Activated gamma-delta T cell (primary cell): ENCODE measurements around the gene RASEF.
"Not testable (repeated sequence)": the region's sequence is repeated elsewhere in the genome, so short reads cannot be mapped to it uniquely, and the experiment has no call there.

Experiments used
- DNase-seq: peaks from one replicate; lab custom pipeline; 2025; lab: John Stamatoyannopoulos, UW
- total RNA-seq, 2 donors: gene quantifications; one replicate each; lab custom pipeline; 2026; lab: John Stamatoyannopoulos, UW

The RASEF gene
- total RNA-seq = 0.04 to 0.20 reads per million in 2 donors

DNA sequence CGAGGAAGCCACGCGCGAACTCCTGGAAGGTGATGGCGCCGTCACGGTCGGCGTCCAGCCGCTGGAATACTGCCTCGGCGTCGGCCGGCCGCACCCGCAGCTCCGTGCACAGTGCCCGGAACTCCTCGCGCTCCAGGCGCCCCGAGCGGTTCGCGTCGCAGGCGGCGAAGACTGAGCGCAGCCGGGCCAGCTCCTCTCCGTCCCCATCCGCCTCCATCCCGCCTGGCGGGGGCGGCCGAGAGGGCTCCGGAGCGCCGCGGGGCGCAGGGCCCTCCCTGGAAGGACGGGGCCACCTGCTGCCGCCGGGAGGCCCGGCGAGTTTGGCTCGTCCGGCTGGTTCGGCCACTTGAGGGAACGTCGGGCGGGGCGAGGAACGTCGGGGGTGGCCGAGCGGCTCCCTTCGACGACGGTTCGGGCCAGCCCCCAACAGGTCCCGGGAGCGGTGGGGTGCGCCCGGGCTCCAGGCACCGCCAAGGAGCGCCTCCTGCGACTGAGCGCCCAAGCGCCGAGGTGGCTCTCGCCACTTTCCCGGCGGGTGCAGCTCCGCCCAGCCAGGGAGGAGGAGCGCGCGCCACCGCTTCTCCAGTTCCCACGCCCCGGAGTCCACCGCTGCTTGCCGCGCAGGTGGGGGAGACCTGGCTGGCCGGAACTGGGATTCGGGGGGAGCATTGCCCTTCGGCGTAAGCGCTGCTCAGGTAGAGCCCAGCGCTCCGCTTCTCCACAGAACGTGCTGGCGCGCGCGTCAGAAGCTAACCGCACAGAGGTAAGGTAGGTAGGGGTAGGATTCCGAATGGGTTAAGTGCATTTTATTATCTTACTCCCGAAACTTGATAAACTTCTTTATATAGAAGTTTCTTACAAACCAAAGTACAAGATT is at the start of gene RASEF:
TSS of gene RASEF (minus strand) at position 492 of the 877 bp plus-strand sequence. CDS start at position 217, 275 bp downstream.
- no peak for DNase-seq

DNA sequence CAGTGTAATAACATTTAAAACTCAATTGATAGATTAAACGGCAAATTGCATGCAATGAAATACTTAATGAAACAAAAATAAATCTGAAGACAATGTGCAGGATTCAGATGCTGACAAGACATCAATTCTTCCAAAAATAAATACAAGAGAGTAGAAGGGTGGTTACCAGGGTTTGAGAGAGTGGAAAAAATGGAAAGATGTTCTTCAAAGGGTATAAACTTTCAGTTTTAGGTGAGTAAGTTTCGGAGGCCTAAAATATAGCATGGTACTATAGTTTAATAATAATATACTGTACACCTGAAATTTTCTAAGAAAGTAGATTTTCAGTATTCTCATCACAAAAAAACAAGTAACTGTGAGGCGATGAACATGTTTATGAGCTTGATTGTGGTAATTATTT is 48.2 kb upstream of the RASEF start:
- no peak for DNase-seq

DNA sequence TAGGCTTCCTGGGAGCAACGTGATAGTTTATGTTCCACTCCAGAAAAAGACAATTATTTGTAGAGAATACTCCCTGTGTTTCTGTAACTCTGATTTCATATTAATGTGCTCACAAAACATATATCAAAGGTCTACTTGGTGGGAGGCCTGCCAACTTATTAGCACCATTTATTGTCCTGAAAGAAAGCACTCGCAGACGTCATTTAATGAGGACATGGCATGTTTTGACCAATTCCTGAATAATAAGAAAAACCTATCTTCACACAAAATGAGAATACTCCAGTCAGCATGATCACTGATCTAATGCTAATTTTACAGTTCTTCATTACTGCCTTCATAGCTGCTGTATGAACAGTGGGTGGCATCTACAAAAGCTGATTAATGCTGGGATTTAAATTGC is 46.4 kb upstream of the RASEF start:
- no peak for DNase-seq

DNA sequence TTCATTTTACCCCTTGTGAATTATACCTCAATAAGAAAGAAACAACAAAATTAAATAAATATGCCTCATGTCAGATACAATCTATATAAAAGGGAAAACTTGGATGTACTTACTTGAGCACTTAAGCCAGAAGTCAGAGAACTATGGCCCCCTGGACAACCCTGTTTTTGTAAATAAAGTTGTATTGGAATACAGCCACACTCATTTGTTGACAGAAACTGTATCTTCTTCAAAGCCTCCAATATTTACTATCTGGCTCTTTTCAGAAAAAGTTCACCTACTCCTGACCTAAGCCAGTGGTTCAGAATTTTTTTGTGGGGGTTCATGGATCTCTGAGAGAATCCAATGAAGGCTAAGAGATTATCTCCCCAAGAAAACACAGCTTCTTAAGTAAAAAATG is 45.3 kb upstream of the RASEF start:
- DNase-seq = no peak

DNA sequence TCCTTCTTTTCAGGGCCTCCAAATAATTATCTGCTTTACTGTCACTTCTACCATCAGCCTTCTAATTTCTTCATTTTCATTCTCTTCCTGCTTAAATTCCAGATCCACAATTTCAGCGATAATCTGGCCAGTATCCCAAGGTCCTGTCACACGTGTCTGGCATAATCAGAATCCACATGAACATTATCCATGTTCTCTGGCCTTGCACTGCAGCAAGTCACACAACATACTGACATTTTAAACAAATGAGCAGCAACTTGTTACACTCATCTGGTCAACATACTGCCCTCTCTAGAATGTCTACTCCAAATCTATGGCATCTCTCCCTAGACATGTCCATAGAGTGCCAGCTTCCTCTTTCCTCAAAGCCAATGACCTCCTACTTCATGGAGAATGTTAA is 43.8 kb upstream of the RASEF start:
- DNase-seq = no peak

DNA sequence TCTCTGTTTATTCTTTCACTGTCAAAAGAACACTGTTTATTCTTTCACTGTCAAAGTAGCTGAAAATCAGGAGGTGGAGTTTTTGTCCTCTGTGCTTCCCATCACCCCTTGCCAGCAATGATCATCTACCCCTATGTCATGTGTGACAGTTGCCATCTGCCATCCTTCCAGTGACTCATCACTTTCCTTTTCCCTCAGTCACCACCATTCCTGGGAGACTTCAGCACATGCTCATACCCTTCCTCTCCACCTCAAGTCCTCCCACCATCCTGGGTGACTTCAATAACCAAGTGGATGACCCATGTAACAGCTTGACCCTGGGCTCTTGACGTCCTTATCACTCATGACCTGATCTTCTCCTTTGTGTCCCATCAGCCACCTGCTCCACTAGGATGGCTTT is 43.3 kb upstream of the RASEF start:
- no peak for DNase-seq

DNA sequence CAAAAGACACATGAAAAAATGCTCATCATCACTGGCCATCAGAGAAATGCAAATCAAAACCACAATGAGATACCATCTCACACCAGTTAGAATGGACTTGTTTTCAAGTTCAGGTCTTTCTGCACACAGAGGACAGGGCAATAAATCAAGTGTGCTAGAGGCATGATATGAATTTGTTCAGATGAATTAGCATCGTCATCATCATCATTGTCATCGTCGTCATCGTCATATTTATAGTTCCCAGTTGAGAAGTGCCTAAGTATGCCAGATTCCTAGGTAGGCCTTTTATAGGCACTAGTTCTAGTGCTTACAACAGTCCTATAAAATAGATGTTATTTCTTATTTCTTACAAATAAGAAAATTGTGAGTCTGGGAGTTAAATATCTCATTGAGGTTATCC is 34.7 kb upstream of the RASEF start:
- no peak for DNase-seq

DNA sequence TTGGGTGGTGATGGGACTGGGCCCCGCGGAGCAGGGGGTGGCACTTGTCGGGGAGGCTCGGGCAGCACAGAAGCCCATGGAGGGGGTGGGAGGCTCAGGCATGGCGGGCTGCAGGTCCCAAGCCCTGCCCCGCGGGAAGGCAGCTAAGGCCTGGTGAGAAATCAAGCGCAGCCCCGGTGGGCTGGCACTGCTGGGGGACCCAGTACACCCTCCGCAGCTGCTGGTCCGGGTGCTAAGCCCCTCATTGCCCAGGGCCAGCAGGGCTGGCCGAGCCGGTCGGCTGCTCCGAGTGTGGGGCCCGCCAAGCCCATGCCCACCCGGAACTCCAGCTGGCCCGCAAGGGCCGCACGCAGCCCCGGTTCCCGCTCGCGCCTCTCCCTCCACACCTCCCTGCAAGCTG is 30.4 kb upstream of the RASEF start:
- DNase-seq = not testable (repeated sequence)

DNA sequence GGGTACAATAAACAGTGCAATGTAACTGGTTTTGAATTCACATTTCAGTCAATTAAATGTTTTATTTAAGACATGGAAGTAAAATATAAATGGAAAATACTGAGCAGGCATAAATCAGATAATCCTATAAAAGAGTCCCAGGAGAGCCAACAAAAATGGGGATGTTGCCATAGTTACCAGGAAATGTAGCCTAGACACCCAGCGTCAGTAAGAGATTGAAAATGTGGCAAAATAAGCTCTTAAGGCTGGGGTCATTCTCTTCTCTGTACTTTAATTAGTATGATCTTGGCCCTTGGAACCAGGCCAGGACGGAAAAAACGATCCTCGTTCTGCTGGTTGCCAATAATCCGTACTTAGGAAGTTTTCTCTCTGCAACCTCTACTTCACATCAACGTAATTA is 18.9 kb upstream of the RASEF start:
- no peak for DNase-seq

DNA sequence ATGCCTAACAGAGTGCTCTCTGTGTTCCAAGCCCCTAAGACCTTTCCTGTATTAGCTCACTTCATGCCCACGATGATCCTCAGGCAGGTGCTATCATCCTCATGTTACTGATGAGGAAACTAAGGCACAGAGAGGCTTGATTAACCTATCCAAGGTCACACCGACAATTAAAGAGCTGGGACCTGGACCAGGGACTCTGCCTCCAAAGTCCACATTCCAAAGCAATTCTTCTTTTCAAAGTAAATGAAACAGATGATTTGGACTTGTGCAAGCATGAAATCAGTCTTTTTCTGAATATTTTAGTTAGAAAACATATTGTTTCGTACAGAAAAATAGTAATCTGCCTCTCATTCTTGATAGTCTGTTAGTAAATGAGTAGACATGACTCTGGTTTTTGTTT is 18.1 kb upstream of the RASEF start:
- DNase-seq = no peak

DNA sequence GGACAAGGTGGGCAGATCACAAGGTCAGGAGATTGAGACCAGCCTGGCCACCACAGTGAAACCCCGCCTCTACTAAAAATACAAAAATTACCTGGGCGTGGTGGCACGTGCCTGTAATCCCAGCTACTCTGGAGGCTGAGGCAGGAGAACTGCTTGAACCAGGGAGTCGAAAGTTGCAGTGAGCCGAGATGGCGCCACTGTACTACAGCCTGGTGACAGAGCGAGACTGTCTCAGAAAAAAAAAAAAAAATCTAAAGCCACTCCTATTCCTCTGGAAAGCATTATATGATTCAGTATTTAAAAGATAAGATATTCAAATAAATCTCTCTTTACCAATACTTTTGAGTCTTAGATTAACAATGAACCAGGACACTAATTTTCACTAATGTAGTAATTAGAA is 13.0 kb upstream of the RASEF start:
- DNase-seq = not testable (repeated sequence)

DNA sequence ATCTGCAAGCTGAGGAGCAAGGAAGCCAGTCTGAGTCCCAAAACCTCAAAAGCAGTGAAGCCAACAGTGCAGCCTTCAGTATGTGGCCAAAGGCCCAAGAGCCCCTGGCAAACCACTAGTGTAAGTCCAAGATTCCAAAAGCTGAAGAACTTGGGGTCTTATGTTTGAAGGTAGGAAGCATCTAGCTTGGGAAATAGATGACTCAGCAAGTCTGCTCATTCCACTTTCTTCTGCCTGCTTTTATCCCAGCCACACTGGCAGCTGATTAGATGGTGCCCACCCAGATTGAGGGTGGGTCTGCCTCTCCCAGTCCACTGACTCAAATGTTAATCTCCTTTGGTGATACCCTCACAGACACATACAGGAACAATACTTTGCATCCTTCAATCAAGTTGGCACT is 9.6 kb upstream of the RASEF start:
- DNase-seq = not testable (repeated sequence)

DNA sequence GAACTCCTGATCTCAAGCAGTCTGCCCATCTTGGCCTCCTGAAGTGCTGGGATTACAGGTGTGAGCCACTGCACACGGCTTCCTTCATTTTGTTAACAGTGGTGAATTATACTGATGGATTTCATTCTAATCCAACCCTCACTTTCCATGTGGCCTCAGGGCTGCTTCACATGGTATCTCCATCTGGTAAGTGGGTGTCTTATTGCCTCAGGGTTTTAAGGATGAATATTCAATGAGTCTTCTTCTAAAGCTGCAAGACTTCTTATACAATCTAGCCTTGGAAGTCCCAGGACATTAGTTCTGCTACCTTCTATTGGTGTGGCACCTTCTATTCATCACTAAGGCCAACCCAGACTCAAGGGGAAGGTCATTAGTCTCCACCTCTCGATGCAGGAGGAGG is 8.7 kb upstream of the RASEF start:
- no peak for DNase-seq

DNA sequence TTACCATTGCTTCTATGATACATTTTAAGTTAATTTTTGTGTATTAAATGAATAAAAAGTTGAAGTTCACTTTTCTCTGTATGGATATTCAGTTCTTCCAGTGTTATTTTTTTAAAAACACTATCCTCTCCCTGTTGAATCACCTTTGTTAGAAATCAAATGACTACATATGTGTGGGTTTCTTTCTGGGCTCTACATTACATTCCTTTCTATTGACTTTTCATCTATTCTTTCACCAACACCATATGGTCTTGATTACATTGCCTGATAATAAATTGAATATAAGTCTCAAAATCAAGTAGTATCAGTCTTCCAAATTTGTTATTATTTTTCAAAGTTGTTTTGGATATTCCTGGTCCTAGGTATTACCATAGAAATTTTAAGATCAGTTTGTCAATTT is 7.3 kb upstream of the RASEF start:
- no peak for DNase-seq

DNA sequence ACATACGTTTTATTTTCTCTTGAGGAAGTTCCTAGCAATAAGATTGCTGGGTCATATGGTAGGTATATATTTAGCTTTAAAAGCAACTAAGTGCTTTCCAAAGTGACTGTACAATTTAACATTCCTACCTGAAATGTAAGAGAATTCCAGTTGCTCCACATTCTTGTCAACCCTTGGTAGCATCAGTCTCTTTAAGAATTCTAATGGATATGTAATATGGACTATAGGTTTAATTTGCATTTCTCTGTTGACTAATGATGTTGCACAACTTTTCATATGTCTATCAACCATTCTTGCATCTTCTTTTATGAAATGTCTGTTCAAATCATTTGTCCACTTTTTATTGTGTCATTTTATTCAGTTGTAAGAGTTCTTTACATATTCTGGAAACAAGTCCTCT is 6.7 kb upstream of the RASEF start:
- no peak for DNase-seq

DNA sequence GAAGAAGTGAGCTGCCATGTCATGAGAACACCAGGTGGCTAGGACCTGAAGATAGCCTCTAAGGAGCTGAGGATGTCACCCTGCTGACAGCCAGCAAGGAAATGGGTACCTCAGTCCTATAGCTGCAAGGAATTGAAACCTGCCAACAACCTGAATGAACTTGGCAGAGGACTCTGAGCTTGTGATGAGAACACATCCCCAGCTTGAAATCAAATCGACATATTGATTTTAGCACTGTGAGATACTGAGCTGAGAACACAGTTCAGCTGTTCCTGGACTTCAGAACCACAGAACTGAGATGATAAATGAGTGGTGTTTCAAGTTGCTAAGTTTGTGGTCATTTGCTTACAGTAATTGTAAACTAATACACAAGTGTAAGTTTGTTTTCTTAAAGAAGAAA is 5.5 kb upstream of the RASEF start:
- no peak for DNase-seq

DNA sequence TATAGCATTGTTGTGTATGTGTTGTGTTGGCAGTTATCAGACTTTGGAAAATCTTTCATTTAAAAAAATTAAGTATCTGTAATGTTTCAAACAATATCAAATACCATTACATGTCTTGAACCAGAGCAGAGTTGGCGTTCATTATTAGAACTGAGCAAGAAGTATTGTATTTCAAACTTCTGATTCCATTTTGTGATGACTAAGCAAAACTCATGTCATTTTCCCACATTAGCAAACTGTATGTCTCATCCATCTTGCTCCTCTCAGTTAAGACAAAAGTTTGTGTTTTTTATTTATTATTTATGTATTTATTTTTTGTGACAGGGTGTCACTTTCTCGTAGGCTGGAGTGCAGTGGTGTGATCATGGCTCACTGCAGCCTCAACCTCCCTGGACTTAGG is 4.6 kb upstream of the RASEF start:
- no peak for DNase-seq

DNA sequence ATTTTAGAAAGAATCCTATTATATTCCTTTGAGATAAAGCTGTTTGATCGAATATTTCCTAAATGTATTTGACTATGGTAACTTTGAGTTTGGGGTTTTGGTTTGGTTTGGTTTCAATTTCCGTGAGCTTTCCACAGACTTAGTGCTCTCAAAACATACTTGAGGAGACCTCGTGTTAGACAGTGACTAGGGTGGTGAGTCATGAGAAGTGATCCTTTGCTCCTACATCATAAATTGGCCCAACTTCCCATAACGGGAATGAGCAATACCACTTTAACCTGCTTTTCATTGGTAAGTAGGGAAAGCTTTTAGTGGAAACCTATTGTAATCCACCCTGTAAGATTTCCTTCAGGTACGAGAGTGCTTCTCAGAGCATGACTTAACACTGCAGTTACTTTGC is 3.8 kb upstream of the RASEF start:
- DNase-seq = no peak

DNA sequence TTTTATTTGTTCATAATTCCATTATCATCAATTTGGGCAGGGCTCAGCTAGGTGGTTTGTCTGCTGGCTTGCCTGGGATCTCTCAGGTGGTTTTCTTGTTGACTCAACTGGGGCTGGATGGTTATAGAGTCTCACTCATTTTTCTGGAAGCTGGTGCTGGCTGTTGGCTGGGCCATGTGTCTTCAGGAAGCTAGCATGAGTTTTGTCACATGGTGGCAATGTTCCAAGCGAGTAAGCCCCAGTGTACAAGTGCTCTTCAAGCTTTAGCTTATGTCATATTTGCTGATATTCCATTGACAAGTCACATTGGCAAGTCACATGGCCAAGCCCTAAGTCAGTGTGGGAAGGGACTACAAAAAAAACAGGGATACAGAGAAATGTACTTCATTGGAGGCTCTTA is 2.3 kb upstream of the RASEF start:
- no peak for DNase-seq

DNA sequence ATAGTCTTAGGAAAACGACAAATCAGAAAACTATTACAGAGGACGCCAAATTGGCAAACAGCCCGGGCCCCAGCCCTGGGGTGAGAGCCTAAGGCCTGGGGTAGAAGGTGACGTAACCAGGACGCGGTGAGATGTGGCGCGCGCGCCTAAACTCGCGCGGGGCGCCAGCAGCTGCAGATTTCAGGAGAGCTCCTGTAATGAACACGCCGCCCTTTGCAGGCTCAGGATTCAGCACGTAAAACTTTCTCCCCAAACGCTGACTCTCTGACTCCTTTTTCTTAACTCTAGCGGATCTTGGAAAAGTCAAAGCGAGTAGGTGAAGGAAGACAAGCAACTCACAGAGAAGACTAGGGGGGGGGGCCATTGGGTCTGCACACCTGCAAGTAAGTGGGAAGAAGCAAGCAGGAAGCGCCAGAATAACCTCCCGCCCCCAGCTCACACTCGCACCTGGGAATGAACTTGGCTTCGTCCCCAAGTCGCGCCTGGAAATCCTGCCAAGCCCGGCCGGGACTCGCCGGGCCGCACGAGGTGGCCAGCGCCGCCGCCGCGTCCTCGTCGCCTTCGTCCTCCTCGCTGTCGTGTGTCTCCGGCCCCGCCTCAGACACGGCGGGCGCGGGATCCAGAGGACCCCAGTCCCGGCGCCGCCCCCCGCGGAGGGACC is 822 bp downstream of the RASEF start:
- no peak for DNase-seq

DNA sequence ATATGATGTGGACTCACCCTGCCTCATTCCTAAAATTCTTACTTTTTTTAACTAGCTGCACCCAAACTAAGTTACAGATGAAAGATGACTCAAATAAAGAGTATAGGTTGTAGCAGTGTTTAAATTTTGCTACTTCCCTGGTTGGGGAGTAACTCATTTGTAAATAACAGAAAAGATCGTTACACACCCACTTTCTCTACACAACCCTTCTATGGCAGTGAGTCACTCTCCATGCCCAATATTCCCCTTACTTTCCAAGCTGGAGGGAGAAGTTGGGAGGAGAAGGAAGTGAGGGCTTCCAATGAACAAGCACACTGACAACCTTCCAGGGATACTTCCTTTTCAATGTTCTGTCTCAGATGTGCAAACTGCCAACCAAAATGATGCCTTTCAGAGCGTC is 1.9 kb downstream of the RASEF start:
- no peak for DNase-seq

DNA sequence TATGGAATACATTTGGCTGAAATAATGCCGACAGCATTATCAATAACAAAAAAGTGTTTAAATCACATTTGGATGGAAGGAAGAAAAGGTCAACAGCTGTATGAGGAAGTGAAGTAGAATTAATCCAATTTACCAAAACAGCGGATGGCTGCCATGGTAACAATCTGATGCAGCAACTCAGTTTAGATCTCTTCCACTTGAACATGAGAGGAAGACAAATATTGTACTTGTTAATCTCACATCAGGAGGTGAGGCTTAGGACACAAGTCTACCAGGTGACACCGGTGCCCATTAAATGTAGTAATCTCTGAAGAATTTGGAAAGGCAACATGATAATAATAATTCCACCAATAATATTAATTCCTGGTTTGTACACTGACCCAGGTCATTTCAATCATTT is 2.4 kb downstream of the RASEF start:
- DNase-seq = no peak

DNA sequence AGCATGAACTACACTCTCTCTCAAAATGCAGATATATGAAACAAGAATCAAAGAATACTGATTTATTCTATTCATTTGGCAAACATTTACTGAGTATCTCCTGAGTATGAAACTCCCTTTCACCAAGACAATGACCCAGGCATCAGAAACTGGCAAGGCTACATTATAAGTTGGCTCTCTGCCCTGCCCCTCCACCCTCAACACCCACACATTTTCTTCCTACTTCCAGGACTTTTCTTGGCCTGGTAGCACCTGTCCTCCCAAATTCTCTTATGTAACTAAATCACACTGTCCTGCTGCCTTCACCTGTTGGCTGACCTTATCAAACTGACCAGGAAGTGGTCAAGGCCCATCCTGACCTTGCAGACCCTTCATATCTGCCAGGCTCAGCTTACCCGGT is 3.5 kb downstream of the RASEF start:
- DNase-seq = no peak

DNA sequence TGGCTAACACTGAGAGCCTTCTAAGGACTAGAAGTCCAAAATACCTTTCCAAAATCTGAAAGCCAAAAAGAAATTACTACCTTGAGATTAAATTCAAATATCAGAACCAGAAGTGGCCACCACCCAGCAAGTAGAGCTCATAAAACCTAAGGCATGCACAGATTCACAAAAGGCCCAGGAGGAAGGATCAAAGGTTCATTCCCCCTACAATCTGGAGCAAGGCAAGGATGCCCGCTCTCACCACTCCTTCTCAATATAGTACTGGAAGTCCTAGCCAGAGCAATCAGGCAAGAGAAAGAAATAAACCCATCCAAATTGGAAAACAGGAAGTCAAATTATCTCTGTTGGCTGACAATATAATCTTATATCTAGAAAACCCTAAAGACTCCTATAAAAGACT is 6.0 kb downstream of the RASEF start:
- DNase-seq = no peak
